ENCODE measurements around the gene TAP2. TPM values are rescaled to one million over a fixed set of nuclear protein-coding genes. Genes with fewer than 3 reads are reported as not detected.

TAP2 gene
- 56.4 TPM for total RNA-seq
- long read RNA-seq, full-length matches to known transcripts, result 9 of 11 reads
- long read RNA-seq, partial matches to known transcripts, result 0 of 11 reads
- long read RNA-seq, other reads (novel, unspliced or antisense), result 2 of 11 reads

- H3K4me1 ChIP-seq, result peaks cover 30% of the 10 kb centered on the region
- DNase-seq (peak; percentile 98), ATAC-seq (peak; percentile 97)
- H3K4me3 ChIP-seq, result peak within 1 kb of the TSS; percentile 65
- H3K9me3 ChIP-seq, result no peaks in the 10 kb centered on the region
- peak; percentile 95 for TF ChIP-seq CTCF (IDR thresholded peaks at IDR 0.05)
- no peaks in the 10 kb centered on the region for H3K27me3 ChIP-seq
- H3K27ac ChIP-seq, result peak within 1 kb of the TSS; percentile 83
- peaks cover 55% of the 10 kb centered on the region for H3K36me3 ChIP-seq
- intact Hi-C loops (cut with DNase I), result no loop called here
Observed at GRCh38 chr6:32838114-32838958, at the start of gene TAP2. TSS of gene TAP2 (minus strand) at chr6:32838739. CDS start at chr6:32838233, 506 bp downstream.

DNA sequence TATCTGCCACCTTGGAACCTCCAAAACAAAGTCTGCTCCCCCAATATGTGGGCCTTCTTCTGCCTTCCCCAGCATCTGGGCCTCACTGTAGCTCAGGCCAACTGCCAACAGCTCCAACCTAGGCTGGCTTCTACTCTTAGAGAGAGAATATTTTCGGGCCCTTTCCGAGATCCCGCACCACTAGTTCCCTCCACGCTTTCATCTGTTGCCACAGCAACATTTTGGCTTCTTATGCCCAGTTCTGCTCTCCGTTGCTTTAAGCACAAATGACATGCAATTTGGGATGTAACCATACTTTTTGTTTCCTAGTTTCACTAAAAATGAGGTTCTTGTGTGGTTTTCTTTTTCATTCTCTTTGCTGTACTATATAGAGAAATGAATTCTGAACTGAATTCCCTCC lies 49.1 kb upstream of the TAP2 start:
- Histone ChIP-seq H3K27ac (no peak overlapping the region), H3K9me3 (no peaks in the 10 kb centered on the region), H3K27me3 (no peaks in the 10 kb centered on the region), H3K4me3 (no peak overlapping the region), H3K36me3 (no peaks in the 10 kb centered on the region), H3K4me1 (peaks cover 6% of the 10 kb centered on the region)
- no peak for TF ChIP-seq CTCF (IDR thresholded peaks at IDR 0.05)
- no peak for ATAC-seq
- no peak for DNase-seq
- intact Hi-C loops (cut with DNase I), result no loop called here

DNA sequence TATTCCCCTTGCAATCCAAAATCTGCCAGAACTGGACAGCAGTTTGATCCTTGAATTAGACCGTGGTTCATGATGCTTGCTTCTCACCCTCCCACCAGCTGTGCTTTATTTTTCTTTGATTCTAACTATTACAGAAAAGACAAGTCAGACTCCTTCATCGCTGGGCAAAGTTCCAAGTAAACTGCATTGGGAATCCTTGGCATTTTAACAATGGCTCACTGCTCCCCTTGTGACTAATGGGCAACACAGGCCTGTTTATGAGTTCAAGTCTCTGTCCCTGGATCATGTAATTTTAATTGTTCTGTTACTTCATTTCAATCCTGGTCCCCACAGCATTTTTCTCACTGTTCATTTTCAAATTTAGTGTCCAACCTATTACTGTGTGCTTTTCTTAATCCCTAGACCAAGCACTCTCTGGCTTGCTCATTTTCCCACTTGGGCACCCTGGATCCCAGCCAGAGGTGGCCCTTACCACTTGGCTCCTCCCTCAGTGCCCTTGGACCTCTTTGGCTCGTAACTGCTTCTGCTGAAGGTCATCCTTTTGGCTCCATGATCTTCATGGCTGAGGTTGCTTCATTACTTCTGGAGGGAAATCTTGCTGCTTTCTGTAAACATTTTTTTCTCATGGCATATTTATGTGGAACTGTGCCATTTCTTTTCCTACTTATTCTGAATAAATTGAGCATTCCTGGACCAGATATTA lies 48.3 kb upstream of the TAP2 start:
- Histone ChIP-seq H3K4me3 (no peak overlapping the region), H3K27ac (no peak overlapping the region), H3K27me3 (no peaks in the 10 kb centered on the region), H3K9me3 (no peaks in the 10 kb centered on the region), H3K4me1 (peaks cover 6% of the 10 kb centered on the region), H3K36me3 (no peaks in the 10 kb centered on the region)
- no peak for TF ChIP-seq CTCF (IDR thresholded peaks at IDR 0.05)
- DNase-seq (no peak), ATAC-seq (no peak)
- intact Hi-C loops (cut with DNase I), result no loop called here

DNA sequence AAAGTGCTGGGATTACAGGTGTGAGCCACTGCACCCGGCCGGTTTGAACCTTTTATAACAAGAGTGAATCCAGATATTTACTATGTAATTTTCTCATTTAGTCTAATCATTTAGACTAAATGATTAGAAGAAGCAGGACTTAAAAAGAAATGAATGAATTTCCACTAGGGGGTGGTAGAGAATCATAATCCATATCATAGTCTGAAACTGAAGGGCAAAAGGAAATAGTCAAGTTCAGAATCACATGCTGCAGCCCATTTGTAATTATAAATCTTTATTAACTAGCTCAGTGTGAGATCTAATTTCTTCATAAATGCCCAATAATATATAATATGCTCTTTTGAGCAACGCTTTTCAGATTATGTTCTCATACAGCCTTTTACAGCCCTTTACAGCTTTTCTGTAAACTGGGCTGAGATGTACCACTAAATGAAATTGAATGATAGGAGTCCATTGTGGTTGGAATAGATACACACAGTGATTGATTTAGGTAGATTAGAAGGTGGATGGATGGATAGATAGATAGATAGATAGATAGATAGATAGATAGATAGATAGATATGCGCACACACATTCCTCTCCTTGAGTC lies 47.3 kb upstream of the TAP2 start:
- H3K27me3 ChIP-seq, result no peaks in the 10 kb centered on the region
- H3K27ac ChIP-seq, result no peak overlapping the region
- no peak overlapping the region for H3K4me3 ChIP-seq
- peak; percentile 64 for TF ChIP-seq CTCF (IDR thresholded peaks at IDR 0.05)
- no peaks in the 10 kb centered on the region for H3K36me3 ChIP-seq
- intact Hi-C loops (cut with DNase I), result no loop called here
- peak; percentile 77 for ATAC-seq
- peaks cover 6% of the 10 kb centered on the region for H3K4me1 ChIP-seq
- DNase-seq, result no peak
- H3K9me3 ChIP-seq, result no peaks in the 10 kb centered on the region

- Histone ChIP-seq H3K27ac (no peak overlapping the region), H3K9me3 (no peaks in the 10 kb centered on the region), H3K4me3 (no peak overlapping the region), H3K4me1 (peaks cover 6% of the 10 kb centered on the region), H3K27me3 (no peaks in the 10 kb centered on the region), H3K36me3 (no peaks in the 10 kb centered on the region)
- no peak for TF ChIP-seq CTCF (IDR thresholded peaks at IDR 0.05)
- intact Hi-C loops (cut with DNase I), result no loop called here
- ATAC-seq, result peak; percentile 94
- DNase-seq, result peak; percentile 74
Observed at GRCh38 chr6:32883789-32884188, 45.2 kb upstream of the TAP2 start.

Measured in upper lobe of right lung (tissue), 1 donor.